Pancreas (tissue), 10 donors: ENCODE data around the gene ANXA11. TPM values are rescaled to one million over a fixed set of nuclear protein-coding genes. Genes with fewer than 3 reads are reported as not detected.

ENCODE experiments used
- ATAC-seq, 4 donors: fragments of 200-7000 bp; cut with Tn5 transposase; one replicate each; pipeline versions ENCODE4 v1.8.0 to v1.9.1; 2020; ENCODE audit warnings: mild to moderate bottlenecking in 4 of 4, moderate library complexity in 4 of 4
- DNase-seq, 6 donors: peaks; one replicate each; pipeline ENCODE4 v3.0.0-alpha.2; 2020
- FAIRE-seq: peaks from 2 replicates; lab custom pipeline; 2012; peaks lifted over from hg19 to GRCh38; lab: Jason Lieb, UNC
- H3K27ac ChIP-seq, 4 donors: fragments of 200-600 bp; sonication (generic); 1 replicate in 3 of 4; 2 replicates in 1 of 4; pipeline versions ENCODE4 v1.5.0 to v1.8.0; 2020
- H3K27me3 ChIP-seq, 4 donors: fragments of 200-600 bp; one replicate each; pipeline ENCODE4 v1.8.0; 2021
- H3K36me3 ChIP-seq, 3 donors: fragments of 200-600 bp; sonication (generic) in 1 of 3; one replicate each; pipeline versions ENCODE4 v1.5.0 to v1.8.0; 2020 to 2021
- H3K4me1 ChIP-seq, 3 donors: fragments of 200-600 bp; one replicate each; pipeline ENCODE4 v1.8.0; 2021
- H3K4me3 ChIP-seq, 4 donors: fragments of 200-600 bp; sonication (generic) in 2 of 4; one replicate each; pipeline versions ENCODE4 v1.5.0 to v1.8.0; 2020 to 2021
- H3K9me3 ChIP-seq, 4 donors: fragments of 200-600 bp; one replicate each; pipeline ENCODE4 v1.8.0; 2021
- CTCF ChIP-seq, 4 donors: fragments of 200-600 bp; sonication (generic) in 3 of 4; IDR thresholded peaks; one replicate each; pipeline versions ENCODE4 v1.5.0 to v1.8.0; 2021; ENCODE audit warnings: antibody characterized with exemption in 4 of 4
- WGBS, 2 donors: extraction: QIAGEN DNeasy Blood & Tissue Kit; methylation state at CpG; one replicate each; pipeline ENCODE4 v1.1.7; 2013; 5-methylcytosine and 5-hydroxymethylcytosine counted together
- intact Hi-C, 3 donors: fragments of 100-400 bp; cut with DNase I; formaldehyde crosslinking; loops; one replicate each; pipeline versions ENCODE4 v1.11.1 to v1.14.2; 2022
- polyA plus RNA-seq, 2 donors: library from polyadenylated mRNA; stranded (reverse); fragments of 200-250 nt; gene quantifications; one replicate each; pipeline ENCODE4 v1.2.3, GENCODE V29; 2013
- total RNA-seq, 6 donors: library from RNA; stranded (reverse); fragmentation: NEBNext Ultra II Directional in 4 of 6; extraction: Animal tissue kit (Norgen Biotek cat#: 25700) in 4 of 6; gene quantifications; one replicate each; pipeline versions ENCODE4 v1.2.1 to v1.2.4, GENCODE V29; 2021 to 2023
- donor health status: healthy with polysubstance abuse.
- donor health status: DM: no; HTN: no; CAD: no; lungs with moderate emphysema.
- donor health status: DM: no; HTN: no; CAD: no.
- donor health status: control.
- donor health status: control.
- donor health status: Bipolar disorder and iron deficiency.
- donor health status: DM: yes; HTN: yes; CAD: no.
- donor health status: DM: no; HTN: no; CAD: no.
- donor health status: DM: no; HTN: no; CAD: no.
- donor health status: DM: yes; HTN: yes; CAD: no.

ANXA11 gene
- total and polyA plus RNA-seq, 8 donors = 74.0 to 193 (median 112) TPM

- Histone ChIP-seq H3K36me3 (no peaks in the 10 kb centered on the region), H3K27me3 (no peaks in the 10 kb centered on the region), H3K27ac (peak overlapping the region; percentile 98 to 99 (median 98)), H3K4me1 (peaks cover 57 to 81% (median 68%) of the 10 kb centered on the region in 3 donors), H3K9me3 (no peaks in the 10 kb centered on the region), H3K4me3 (no peak overlapping the region)
- DNase-seq (no peak), FAIRE-seq (no peak), ATAC-seq (no peak)
- intact Hi-C loops = no loop called here
- WGBS, 2 donors = 51 to 53% methylated on average over 11 of the region's 11 CpGs
- TF ChIP-seq CTCF (IDR thresholded peaks at IDR 0.05) = no peak
Measured at GRCh38 chr10:80194373-80195045, 10.8 kb downstream of the ANXA11 start.

GRCh38 chr10:80192553-80192952, 12.8 kb downstream of the ANXA11 start:
- H3K27ac ChIP-seq = peak overlapping the region; percentile 0 to 99 (median 62)
- H3K4me3 ChIP-seq = no peak overlapping the region
- no peaks in the 10 kb centered on the region for H3K27me3 ChIP-seq
- no peaks in the 10 kb centered on the region for H3K36me3 ChIP-seq
- H3K4me1 ChIP-seq = peaks cover 38 to 76% (median 52%) of the 10 kb centered on the region in 3 donors
- intact Hi-C loops = no loop called here
- no peaks in the 10 kb centered on the region for H3K9me3 ChIP-seq
- no peak for TF ChIP-seq CTCF (IDR thresholded peaks at IDR 0.05)
- DNase-seq (no peak), ATAC-seq (no peak), FAIRE-seq (no peak)

GRCh38 chr10:80191589-80192270, 13.6 kb downstream of the ANXA11 start:
- peak; percentile 72 to 83 (median 76) for ATAC-seq
- no peaks in the 10 kb centered on the region for H3K9me3 ChIP-seq
- TF ChIP-seq CTCF (IDR thresholded peaks at IDR 0.05) = no peak
- no peak overlapping the region for H3K4me3 ChIP-seq
- H3K27me3 ChIP-seq = no peaks in the 10 kb centered on the region
- 58 to 64% methylated on average over 16 of the region's 16 CpGs for WGBS, 2 donors
- intact Hi-C loops = no loop called here
- no peaks in the 10 kb centered on the region for H3K36me3 ChIP-seq
- H3K27ac ChIP-seq = peak overlapping the region; percentile 23 to 99 (median 83)
- peaks cover 30 to 76% (median 44%) of the 10 kb centered on the region in 3 donors for H3K4me1 ChIP-seq
- no peak for FAIRE-seq
- DNase-seq = peak; percentile 83 to 93 (median 91)

- Histone ChIP-seq H3K36me3 (no peaks in the 10 kb centered on the region), H3K4me1 (peaks cover 7 to 58% (median 22%) of the 10 kb centered on the region in 3 donors), H3K27ac (peak overlapping the region in 2 of 4 donors; percentile 14 to 31), H3K4me3 (no peak overlapping the region), H3K27me3 (no peaks in the 10 kb centered on the region), H3K9me3 (no peaks in the 10 kb centered on the region)
- FAIRE-seq = no peak
- no peak for TF ChIP-seq CTCF (IDR thresholded peaks at IDR 0.05)
- intact Hi-C loops = no loop called here
- WGBS, 2 donors = 84 to 85% methylated on average over 9 of the region's 9 CpGs
- DNase-seq = no peak
- ATAC-seq = no peak
Measured at GRCh38 chr10:80188713-80189112, 16.6 kb downstream of the ANXA11 start.
